HG02610 (cell line): Measurements from ENCODE around the gene LIFR.

Experiments used
- ATAC-seq: cut with Tn5 transposase; IDR thresholded peaks from one replicate; pipeline ENCODE4 v1.9.1; 2021; ENCODE audit warnings: mild to moderate bottlenecking, moderate library complexity; ENCODE audit not compliant: unreplicated experiment

The LIFR gene

GRCh38 chr5:38446029-38446522 lies 110.4 kb downstream of the LIFR start:
- ATAC-seq: no peak

- no peak for ATAC-seq
These were observed 110.9 kb downstream of the LIFR start for GRCh38 chr5:38445374-38446028.

- no peak for ATAC-seq
These were observed 113.1 kb downstream of the LIFR start for GRCh38 chr5:38443390-38443789.

- no peak for ATAC-seq
These were observed 114.2 kb downstream of the LIFR start for GRCh38 chr5:38442247-38442573.

- peak; percentile 98 for ATAC-seq
These were observed 114.8 kb downstream of the LIFR start for GRCh38 chr5:38441453-38442246.

GRCh38 chr5:38438757-38439156 lies 117.7 kb downstream of the LIFR start:
- no peak for ATAC-seq

- no peak for ATAC-seq
These were observed 121.3 kb downstream of the LIFR start for GRCh38 chr5:38434966-38435705.

GRCh38 chr5:38433160-38433861 lies 123.1 kb downstream of the LIFR start:
- no peak for ATAC-seq

- ATAC-seq: no peak
These were observed 125.1 kb downstream of the LIFR start for GRCh38 chr5:38431242-38431853.

- no peak for ATAC-seq
These were observed 129.2 kb downstream of the LIFR start for GRCh38 chr5:38426986-38427950.

GRCh38 chr5:38426490-38426889 lies 130.0 kb downstream of the LIFR start:
- ATAC-seq: no peak
